Stimulated activated CD8-positive, alpha-beta memory T cell treated with anti-CD3 and anti-CD28 coated beads, Interleukin-7, amount 100 ng/mL, for 1 hour (primary cell): ENCODE measurements around the gene CHD5.
A peak's percentile ranks its signal among the peaks of the same experiment; 100 is the strongest.

Experiments
- DNase-seq, 2 donors: peaks; one replicate each; pipeline ENCODE4 v3.0.0-alpha.2; 2020; ENCODE audit warnings: low read depth in 2 of 2

CHD5 gene

DNA sequence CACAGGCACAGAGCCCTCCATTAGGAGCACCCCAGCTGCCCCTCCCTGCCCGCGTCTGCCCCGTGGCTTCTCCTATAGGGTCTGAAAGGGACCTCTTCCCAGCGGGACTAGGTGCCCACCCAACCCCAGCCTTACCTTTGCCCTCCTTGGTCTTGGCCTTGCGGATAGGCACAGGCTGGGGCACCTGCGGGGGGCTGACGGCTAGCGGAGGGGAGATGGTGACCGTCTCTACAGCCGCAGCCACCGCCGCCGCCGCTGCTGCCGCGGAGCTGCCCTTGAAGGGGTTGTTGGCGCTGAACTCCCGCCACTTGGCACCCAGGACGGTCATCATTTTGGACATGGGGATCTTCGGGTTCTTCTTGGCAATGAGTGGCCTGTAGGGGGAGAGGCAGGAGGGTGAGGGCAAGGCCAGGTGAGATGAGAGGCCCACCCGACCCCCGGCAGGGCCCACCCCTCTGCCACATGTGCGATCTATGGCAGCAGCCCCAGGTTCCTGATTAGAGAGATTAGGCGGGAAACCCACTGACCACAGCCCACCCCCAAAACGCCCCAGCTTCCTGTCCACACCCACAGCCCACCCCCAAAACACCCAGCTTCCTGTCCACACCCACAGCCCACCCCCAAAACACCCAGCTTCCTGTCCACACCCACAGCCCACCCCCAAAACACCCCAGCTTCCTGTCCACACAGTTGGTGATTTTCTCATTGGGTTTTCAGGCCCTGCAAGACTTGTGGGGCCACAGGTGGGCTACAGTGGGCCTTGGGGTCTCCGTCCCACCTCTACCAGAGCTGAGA is 25.4 kb downstream of the CHD5 start:
- no peak for DNase-seq

- DNase-seq, result no peak
Observed at GRCh38 chr1:6152882-6153281, 27.2 kb downstream of the CHD5 start.

DNA sequence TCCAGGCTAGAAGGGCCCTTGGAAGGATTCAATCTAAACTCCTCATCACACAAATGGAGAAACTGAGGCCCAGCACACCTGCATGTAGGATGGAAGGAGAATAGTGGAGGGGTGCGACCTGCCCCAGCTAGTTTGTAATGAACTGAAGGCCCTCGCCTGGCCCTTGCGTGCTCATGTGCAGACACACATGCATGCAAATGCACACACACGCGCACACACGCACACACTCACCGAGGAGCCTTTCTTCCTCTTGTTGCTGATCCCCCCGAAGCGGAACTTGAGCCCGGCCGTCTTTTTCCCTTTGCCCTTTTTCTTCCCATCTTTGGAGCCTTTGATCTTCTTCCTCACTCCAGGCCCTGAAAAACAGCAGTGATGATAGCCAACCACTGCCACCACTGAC is 27.9 kb downstream of the CHD5 start:
- no peak for DNase-seq

DNA sequence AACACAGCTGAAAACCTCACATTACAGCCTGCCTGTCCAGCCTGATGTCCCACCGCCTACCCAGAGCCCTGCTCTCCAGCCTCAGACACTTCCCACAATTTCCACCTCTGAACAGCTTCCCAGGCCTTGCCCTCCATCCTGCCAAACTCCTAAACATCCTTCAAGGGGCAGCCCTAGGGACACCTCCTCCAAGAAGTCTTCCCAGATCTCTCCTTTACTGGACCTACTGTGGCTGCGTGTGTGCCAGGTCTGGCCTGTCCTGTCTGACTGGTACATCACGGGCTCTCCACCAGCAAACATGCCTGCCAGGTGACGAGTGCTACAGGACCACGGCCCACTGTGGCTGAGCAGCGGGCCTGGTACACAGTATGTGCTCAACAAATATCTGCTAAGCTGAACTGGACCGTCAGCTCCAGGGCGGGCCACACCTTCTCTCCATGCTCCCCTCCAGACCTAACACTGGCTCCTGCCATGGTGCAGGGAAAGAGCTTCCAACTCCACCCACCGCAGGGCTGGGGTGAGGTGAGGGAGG is 28.8 kb downstream of the CHD5 start:
- no peak for DNase-seq

DNA sequence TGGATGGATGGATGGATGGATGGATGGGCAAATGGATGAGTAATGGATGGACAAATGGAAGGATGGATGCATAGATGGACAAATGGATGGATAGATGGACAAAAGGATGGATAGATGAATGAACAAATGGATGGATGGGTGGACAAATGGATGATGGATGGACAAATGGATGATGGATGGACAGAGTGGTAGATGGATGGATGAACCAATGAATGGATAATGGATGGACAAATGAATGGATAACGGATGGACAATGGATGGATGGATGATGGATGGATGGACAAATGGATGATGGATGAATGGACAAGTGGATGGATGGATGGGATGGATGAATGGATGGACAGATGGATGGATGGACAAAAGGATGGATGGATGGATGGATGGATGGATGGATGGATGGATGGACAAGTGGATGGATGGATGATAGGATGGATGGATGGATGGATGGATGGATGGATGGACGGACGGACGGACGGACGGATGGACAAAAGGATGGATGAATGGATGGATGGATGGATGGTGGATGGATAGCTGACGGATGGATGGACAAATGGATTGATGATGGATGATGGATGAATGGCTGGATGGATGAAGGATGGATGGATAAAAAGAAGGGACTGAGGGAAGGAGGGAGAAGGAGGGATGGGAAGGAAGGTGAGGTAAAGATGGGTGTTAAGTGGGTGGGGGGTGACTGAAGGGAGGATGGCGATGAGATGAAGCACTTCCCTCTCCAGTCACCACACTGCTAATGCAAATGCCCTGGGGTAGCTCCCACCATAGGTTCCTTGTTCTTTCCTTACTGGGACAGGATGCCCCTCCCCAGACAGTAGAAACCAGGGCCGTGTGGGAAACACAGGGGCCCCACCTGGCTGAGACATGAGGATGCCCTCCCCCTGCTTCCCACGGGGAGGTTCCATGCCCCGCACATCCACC is 29.8 kb downstream of the CHD5 start:
- DNase-seq, result no peak

DNA sequence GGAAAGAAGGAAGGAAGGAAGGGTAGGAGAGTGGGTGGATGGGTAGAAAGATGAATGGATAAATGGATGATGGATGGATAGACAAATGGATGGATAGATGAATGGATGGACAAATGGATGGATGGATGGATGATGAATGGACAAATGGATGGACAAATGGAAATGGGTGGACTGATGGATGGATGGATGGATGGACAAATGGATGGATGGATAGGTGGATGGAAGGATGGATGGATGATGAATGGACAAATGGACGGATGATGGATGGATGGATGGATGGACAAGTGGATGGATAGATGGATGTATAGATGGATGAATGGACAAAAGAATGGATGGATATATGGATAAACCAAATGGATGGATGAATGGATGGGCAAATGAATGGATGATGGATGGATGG is 30.5 kb downstream of the CHD5 start:
- no peak for DNase-seq

DNA sequence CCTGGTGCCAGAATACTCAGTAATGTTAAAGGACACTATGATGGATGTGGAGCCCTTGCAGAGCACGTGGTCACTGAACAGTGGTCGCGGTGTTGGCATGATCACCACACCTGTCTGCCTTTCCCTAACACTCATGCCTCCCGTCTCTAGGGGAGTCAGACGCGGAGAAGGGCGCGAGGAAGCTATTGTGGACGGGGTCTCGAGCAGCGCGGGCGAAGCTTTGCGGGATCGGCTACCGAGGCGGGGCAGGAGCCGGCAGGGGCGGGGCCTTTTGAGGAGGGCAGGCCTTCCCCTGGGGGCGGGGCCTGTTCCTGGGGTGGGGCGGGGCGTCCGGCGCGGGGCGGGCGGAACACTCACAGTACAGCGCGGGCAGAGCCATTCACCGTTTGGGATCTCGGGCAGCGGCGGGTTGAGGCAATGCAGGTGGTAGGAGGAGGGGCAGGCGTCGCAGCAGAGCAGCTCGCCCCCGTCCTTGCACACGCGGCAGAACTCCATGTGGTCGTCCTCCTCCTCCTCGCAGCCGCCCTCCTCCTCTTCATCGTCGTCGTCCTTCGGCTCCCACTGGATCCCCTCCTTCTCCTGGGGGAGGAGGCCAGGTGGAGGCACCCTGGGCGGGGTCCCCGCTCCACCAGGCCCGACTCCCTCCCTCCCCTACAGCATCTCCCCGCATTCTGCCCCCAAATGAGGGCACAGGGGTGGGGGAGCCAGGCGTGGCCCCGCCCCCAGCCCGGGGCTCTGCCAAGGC is 31.5 kb downstream of the CHD5 start:
- DNase-seq, result peak; percentile 34 to 41

GRCh38 chr1:6145864-6146410 is 34.2 kb downstream of the CHD5 start:
- DNase-seq, result no peak

DNA sequence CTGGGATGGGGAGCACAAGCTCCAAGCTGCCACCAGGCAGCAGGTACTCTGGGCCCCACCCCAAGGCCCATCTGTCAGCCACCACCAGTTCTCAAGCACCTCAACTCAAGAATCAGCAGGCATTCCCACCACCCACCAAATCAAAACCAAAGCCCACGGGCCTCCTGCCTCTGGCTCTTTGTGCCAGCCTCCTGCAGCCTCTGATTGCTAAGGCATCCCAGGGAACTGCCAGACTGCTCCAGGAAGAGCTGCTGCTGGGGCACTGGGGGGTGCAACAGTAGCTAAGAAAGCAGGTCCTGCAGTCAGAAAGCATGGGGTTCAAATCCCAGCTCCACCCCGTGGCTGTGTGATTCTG is 34.7 kb downstream of the CHD5 start:
- no peak for DNase-seq

DNA sequence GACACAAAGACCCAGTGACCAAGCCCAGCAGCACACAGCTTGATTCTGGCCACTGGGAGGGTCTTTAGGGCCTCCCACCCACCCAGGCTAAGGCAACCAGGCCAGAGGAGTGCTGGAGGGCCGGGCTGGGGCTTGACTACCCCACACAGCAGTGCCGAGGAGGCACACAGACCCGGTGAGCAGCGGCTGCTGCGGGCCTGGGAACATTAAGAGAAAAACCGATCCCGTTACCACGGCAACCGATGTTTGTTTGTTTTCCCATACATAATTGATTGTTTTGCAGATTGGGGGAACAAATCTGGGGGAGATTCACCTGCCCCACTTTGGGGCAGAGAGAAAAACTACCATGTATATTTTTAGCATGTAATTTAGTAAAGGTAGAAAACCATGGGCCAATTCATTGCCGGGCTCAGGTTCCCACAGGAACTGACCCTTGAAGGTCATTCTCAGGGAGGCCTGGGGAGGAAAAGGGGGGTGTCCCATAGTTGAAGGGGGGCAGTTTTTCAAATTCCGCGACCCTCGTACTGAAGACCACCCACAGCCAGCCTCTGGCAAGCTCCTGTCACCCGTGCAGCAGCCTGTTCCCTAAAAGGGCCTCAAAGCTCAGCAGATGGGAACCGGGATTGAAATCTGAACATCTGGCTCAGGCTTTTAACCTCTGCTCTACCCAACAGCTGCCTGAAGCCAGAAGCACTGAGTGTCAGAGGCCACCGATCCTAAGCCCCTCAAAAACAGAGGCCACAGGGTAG is 35.3 kb downstream of the CHD5 start:
- DNase-seq, result no peak

DNA sequence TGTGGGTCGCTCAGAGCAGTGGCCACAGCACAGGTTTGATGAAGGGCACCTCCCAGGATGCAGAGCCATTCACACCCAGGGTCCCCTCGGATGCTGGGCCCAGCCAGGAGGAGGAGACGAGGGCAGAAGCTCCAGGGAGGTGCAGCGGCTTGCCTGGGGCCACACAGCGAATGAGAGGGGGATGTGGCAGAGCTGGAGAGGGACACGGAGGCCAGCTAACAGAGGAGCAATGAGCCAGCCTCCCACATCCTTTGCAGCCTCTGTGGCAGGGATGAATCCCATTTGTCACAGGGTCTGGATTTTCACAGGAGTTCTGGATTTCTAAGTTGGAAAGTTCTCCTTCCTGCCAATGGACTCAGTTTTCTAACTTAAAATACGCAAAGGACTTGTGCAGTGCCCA is 35.9 kb downstream of the CHD5 start:
- no peak for DNase-seq

DNA sequence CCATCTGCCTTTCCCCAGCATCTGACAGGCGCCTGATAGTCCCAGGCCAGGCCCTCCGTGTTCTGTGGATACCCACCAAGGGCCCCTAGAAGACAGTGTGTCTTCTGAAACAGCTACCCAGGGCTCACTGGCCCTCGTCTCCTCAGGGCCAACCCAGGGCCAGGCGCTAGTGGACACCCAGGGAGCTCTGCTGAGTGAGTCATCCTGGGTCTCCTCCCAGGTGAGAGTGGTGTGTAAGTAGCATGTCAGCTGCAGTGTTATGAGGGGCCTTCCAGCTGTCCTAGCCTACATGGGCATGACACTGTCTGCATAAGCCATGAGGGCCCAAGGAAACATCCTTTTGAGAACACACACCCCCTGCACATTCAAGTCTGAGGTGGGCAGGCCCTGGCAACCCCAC is 36.7 kb downstream of the CHD5 start:
- DNase-seq, result no peak

GRCh38 chr1:6142734-6143133 is 37.4 kb downstream of the CHD5 start:
- no peak for DNase-seq

GRCh38 chr1:6142036-6142621 is 38.0 kb downstream of the CHD5 start:
- DNase-seq, result no peak

DNA sequence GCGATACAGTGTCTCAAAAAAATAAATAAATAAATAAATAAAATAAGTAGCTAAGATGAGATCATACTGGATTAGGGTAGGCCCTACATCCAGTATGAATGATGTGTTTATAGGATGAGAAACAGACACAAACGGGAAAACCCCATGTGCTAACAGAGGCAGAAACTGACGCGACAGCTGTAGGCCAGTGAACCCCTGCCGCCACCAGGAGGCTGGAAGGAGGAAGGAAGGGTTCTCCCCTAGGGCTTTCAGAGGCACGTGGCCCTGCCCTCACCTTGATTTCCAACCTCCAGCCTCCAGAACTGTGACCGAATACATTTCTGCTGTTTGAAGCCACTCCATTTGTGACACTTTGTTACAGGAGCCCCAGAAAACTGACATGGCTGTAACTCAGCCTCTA is 38.5 kb downstream of the CHD5 start:
- no peak for DNase-seq

- no peak for DNase-seq
Observed at GRCh38 chr1:6140413-6140812, 39.7 kb downstream of the CHD5 start.

GRCh38 chr1:6137758-6138157 is 42.4 kb downstream of the CHD5 start:
- DNase-seq, result no peak

DNA sequence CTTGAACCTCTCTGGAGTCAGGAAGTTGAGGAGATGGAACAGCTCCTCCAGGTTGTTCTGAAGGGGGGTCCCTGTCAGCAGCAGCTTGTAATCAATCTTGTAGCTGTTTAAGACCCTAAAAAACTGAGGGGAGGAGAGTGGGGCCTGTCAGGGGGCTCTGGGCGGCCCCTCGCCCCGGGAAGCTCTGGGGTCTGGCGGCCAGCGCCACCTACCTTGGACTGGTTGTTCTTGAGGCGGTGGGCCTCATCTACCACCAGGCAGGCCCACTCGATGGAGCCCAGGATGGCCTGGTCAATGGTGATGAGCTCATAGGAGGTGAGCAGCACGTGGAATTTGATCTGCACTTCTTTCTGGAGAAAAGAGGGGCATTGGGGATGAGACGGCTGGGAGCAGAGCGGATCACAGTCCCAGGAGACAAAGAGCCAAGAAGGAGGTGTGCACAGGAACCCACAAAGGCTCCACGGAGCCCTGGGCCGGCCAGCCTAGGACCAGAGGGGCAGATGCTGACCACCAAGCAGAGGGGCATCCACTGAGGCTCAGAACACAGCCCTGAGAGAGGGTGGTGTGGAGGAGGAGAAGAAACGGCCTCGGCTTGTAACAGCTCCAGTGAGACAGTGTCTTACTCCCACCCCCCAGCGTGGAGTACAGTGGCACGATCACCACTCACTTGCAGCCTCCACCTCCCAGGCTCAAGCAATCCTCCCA is 43.5 kb downstream of the CHD5 start:
- DNase-seq, result no peak

DNA sequence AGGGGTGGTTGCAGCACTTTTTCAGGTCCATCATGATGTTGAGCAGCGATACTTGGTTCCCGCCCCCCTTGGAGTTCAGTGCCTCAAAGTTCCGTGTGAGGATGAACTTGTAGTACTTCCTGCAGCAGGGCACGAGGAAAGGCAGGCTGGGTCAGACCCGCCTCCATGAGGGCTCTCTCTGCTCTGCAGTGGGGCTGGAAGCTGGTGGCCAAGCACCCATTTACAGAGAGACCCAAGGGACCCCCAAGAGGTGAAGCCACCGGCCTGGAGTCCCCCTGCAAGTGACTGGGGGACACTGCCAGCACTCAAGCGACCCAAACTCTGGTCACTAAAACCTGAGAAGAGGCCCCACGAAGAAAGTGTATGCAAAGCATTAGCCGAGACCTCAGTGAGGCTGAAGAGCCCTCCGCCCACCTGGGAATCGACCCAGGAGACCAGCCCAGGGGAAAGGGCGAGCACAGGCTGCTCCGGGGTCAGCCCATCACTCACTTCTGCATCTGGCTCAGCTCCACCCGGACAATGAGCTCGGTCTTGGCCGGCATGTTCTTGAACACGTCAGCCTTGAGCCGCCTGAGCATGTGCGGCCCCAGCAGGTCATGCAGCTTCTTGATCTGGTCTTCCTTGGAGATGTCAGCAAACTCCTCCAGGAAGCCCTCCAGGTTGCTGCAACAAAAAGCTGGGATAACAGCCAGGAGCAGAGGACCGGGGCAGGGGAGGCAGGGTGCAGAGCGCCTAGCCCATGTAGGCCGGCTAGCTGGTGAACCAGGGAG is 45.2 kb downstream of the CHD5 start:
- DNase-seq, result no peak
